Mesenteric fat pad (tissue), 1 donor: ENCODE results near the gene TSSK6. TPM values are rescaled to one million over a fixed set of nuclear protein-coding genes. Genes with fewer than 3 reads are reported as not detected.
"Not testable (repeated sequence)": the region's sequence is repeated elsewhere in the genome, so short reads cannot be mapped to it uniquely, and the experiment has no call there.

Source experiments
- DNase-seq: peaks from one replicate; pipeline ENCODE4 v3.0.0-alpha.2; 2020; ENCODE audit warnings: low spot score
- total RNA-seq: library from RNA; stranded (reverse); fragmentation: NEBNext Ultra II Directional; extraction: Animal tissue kit (Norgen Biotek cat#: 25700); gene quantifications from one replicate; pipeline ENCODE4 v1.2.1, GENCODE V29; 2021
- donor health status: DM: yes; HTN: yes; CAD: no.

TSSK6 gene
- total RNA-seq, 1 donor from 2014 or later: 0.74 TPM

DNA sequence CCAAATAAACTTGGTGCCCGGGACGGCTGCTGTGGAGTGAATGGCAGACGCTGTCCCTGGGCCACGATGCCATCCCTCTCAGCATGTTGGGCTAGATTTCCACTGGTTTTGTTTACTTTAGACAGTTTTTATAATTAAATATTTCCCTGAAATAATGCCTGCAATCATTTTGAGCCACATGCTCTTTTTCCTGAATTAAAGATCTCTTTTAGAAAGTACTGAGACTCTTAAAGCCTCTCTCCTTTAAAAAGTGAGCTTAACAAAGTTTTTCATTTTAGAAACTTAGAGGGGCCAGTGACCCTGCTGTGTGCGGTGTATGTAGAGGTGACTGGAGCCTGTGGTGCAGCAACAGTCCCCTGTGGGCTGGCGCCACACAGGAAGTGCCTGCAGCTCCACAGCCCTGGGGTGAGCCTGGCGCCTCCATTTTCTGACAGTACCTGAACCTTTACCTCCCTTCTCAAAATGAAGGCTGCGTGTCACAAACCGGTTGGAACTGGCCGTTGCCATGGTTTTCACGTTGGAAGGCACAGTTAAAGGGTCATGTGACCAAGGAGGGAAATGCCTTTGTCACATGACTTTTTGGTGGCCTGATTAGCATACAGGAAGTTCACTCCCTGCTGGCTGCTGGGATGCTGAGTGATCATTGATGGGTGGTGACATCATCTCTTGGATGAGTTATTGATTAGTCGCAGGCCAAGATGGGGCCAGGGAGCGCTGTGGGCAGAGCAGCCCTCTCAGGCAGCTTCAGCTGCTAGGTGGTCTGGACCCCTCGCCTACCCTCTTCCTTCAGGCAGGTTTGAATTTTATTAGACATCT lies 26.3 kb downstream of the TSSK6 start:
- no peak for DNase-seq

DNA sequence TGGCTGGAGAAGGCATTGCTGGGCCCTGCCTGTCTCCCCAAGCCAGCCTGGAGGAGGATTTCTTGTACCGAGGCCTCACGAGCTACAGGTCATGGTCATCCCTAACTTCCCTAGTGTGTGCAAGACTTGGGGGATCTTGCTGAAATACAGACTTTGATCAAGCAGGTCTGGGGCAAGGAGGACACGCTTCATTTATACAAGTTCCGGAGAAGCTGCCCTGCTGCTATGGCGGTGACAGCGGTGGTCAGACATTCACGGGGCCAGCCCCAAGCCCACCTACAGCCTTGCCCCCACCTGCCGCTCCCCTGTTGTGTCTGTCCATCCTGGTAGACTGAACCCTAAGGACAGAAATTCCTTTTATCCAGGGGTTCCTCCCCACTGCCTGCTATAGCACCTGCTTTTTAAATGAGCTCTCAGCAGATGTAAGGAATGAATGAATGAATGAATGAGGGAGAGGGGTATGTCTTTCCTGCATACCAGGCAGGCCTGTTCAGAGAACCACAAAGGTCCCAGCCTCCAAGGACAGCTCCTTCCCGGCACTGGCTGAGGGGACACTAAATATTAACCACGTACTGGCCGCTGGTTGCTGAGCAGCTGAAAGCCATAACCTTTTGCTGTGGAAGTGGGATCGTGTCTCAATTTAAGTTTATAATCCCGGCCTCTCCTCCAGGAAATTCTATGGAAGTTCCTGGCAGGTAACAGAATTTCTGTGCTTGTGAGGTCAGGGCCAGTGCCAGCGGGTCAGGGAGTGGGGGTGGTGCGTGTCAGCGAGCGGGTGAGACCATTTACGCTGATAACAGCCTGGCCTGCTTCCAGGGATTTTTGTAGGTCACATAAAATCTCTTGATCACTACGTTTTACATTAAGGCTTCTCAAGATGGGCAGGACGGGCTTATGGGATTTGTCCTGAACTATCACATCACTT lies 27.1 kb downstream of the TSSK6 start:
- DNase-seq: no peak

DNA sequence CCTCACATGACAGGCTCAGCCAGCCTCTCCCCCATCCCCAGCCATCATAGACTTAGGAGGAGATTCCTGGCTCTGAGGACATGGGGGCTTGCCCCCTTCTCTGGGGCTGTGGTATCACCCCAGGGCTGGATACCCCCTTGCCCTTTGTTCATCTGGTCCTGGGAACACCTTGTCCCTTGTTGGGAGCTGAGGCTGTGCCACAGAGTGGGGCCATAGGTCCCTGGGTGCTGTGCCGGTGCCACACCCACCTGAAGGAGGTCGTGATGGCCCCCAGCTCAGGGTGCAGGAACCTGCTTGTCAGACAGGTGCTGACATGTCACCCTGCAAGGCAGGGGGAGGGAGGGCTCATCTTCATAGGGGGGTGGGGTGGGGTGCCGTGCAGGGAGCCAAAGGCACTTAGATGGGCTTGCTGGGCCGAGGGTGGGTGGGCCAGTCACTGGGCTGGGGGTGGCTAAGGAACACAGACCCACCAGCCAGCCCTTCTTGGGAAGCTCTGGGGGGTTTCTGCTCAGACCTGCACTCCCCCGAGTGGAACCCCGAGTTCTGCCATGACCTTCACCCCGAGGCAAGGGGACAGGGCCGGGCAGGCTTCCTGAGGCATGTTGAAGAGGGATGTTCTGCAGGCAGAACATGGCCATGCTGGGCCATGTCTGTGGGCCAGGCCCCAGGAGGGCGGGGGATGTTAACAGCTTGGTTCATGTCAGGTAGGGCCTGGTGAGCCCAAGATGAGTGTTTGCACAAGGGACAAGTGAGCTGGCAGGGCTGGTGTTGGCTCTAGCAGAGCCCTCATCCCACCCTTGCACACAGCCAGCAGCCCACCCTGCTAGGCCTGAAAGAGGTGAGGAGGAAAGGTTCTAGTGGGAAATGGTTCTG lies 28.0 kb downstream of the TSSK6 start:
- no peak for DNase-seq

DNA sequence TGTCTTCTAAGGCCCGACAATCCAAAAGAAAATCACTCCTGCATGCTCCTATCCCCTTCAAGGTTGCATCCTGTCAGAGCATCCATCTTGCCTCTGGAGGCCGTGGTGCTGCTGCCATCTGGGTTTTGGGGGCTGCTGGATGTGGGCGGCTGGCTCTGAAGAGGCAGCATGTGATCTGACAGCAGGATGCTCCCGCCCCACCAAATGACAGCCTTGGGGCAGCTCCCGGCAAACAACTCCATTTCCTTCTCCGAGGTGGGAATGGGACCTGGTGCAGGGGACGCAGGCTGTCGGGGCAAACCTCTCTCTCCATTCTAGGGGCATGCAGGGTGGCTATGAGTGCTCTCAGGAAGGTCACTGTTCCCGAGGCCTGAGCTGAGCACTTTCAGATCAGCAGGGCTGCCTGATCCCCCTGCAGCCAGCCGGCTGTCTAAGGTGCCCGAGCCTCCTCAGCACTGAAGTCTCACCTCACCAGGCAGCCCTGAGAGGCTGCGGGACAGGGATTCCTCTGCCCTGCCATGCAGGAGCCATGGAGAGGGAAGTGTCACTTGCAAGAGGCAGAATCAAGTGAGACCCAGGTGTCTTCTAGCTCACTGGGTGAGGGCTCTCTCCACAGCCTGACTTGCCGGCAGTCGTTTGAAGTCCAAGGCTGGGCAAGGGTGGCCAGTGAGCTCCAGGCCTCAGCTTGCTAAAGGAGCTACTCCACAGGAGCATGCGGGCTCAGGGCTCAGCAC lies 28.8 kb downstream of the TSSK6 start:
- DNase-seq: no peak

DNA sequence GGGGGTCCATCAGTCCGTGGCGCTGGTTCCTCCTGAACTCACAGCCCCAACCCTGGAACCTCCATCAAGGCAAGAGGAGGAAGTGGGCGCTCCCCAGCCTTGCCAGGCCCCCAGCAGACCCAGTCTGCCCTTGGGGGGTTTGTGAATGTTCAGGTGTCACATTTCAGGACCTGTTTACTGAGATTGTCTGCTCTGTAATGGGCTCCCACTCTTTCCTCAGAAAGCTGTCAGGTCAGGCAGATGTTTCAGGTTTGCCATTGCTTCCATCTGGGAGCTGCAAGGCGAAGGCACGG lies 29.4 kb downstream of the TSSK6 start:
- no peak for DNase-seq

DNA sequence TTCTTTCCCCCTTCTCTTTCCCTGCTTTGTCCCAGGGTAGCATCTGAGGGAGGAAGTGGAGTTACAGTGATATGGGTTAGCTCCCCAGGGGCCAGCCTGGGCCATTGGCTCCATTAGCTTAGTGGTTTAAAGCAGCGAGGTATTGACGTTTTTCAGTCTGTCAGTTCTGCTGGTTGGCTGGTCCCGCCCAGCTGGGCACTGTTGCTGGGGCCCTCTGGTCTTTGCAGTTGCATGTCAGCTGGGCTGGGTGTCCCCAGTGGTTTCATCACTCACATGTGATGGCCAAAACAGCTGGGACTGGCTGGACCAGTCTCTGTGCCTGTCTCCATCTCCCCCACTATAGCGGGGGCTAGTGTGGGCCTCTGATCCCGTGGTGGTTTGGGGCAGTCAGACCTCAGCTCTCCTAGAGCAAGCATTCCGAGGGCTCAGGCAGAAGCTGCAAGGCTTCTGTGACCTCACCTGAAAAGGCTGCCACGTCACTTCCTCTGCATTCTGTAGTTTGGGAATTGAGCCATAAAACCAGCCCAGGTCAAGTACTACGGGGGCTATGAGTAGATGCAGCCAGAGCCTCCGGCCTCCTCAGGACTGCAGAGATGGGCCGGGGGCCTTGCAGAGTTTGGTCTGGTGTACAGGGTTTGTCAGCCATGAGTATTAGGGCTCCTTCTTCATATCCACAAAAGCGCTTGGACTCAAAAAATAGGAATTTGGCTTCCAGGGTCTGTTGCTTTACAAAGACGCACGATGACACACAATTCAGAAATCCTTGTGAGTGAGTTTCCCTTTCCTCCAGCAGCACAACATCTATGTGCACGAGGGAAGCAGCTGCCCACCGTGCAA lies 30.0 kb downstream of the TSSK6 start:
- DNase-seq: no peak

DNA sequence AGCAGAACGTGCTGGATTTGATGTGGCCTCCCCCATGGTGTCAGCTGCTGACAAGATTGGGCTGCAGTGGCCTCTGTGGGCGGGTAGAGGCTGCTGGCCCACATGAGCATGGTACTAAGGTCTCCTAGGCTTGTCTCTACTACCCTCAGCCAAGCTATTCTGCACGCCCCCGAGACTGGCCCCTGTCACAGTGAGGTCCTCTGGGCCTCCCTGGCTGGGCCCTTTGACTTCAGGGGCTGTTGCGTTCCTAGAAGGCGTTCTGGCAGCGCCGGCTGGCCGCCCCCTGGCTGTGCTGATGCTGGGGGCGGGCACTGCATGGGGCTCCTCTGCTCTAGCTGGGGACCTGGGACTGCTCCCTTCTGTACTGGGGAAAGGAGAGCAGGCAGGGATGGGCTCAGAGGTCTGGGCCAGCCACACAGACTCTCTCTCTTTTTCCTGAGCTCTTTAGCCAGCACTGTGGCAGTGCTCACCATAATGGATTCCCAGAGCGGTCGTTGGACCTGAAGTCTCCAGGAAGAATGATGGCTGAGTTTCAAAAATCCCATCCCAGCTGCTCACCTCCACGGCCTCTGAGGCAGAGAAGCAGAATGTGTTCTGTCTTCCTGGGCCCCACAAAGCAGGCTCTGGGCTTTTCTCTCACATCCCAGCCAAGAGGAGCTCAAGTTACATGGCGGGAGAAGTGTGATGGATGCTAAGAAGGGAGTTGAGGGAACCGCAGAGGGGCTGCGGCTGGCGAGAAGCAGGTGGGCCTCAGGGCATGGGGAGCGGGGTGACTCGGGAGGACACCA lies 32.3 kb downstream of the TSSK6 start:
- DNase-seq: no peak

DNA sequence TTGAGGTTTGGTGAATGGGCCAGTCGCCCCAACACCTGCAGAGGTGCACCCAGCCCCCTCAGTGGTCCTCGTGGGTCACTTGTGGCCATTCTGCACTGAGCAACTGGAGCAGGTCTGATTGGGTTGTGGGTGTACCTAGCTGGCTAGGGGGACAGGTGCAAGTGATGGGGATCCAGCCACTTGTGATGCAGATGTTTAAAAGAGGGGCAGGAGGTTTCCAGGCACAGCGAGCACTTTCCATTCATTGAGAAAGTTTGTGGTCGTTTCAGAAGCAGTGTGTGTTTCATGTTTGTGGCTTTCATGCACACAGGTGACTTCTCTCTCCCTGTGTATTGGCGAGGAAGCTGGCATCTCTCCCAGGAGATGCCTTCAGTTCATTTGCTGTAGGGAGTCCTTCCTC lies 34.7 kb downstream of the TSSK6 start:
- no peak for DNase-seq

DNA sequence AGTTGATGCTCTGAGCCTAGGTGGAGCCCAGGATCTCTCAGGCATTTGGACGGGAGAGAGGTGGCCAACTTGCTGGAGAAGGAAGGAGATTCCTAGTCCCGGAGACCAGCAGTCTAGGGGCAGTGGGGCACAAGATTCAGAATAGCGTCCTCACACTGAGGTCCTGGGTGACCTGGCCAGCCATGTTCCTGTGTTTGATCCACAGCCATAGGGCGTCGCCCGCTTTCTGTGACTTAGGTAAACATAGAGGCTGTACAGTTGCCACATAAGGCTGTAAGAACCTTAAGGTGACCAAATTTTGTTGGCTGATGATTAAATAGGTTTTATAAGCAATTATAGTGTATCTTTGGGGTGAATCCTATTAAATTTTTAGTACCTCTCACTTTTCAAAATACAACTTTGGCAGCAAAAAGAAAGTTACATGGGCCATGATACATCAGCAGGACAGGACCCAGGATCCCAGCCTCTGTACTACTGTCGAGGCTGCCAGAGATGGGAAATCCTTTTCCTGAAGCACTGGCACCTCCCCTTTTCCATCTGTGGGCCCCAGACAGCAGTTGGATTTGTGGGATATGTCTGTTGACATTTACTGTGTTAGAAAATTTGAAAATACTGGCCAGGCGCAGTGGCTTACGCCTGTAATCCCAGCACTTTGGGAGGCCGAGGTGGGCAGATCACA lies 37.5 kb downstream of the TSSK6 start:
- no peak for DNase-seq

DNA sequence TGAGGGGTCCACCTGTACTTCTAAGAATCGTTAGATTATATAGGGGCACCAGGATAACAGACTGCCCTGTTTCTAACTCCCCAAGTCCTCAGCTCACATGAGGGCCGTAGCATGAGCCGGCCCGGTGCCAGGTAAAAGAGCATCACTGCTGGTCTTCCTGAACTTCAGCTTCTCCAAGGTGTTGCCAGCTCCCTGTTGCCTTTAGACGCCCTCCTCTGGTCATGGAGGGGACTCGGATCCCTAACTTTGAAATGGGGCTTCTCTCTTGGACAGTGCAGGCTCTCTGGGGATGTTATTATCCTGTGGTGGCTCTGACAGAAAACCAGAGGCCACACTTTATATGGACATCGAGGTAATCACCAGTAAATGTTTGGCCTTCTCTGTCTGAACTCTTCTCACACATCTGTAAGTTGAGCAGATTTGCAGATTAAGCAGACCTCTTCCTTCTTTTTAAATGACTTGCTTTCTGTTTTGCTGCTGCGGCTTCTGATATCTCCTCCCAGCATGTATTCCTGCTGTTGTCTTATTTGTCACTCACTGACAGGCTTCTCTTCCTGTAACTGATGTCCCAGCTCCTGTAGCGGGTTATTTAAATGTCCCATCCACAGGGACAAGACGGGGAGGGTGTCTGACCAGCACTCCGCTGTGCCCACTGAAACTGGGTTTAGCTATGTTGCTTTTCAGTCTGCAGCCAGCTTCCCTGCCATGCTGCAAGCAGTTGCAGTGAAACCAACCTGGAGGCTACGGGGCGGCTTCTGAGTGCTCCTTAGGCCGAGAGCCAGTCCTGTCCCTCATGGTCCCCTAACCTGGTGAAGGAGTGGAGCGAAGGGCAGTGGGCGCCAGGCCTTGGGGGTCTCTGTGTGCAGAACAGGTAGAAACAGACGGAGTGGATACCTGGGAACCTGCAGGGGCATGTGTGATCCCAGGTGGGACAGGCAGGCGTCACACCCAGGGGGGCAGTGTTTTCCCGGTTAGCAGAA lies 39.2 kb downstream of the TSSK6 start:
- no peak for DNase-seq

DNA sequence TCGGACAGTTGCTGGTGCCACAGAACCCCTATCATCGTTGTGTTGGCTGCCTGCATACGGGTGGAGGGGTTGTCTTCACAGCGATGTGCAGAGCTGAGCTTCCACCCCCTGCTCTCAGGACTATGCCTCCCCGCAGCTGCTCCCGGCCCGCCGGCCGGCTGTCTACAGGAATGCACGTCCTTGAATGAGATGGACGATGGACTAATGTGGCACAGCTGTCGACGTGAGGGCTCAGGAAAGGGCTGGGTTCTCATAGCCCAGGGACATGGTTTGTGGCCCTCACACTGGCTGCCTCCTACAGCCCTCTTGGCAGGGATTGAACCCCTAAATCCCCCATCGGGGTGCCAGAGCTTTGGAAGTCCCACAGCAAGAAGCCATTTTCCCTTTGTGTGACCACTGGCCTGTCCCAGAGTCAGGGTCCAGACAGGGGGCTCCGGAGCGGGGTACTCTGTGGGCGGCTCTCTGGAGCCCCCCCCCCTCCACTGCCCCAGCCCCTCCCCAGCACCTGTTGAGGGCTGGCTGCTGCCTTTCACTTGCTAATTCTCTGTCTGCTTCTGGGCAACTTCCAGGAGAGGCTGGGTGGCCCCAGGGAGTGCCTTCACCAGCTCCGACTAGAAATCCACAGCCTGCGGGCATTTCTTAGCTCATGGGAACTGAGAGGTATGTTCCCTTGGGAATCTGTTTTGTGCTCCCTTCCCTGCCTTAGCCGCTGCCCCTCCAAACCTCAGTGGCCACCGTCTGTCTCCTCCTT lies 40.2 kb downstream of the TSSK6 start:
- DNase-seq: no peak

DNA sequence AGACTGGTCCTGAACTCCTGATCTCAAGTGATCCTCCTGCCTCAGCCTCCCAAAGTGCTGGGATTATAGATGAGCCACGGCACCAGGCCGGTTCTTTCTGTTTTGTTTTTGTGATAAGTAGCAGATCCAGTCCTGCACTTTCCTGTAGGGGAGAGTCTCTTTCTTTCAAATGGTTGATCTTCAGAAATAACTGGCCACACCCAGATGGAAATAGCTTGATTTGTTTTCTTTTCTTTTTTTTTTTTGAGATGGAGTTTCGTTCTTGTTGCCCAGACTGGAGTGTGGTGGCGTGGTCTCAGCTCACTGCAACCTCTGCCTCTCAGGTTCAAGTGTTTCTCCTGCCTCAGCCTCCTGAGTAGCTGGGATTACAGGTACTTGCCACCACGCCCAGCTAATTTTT lies 43.2 kb downstream of the TSSK6 start:
- DNase-seq: not testable (repeated sequence)

DNA sequence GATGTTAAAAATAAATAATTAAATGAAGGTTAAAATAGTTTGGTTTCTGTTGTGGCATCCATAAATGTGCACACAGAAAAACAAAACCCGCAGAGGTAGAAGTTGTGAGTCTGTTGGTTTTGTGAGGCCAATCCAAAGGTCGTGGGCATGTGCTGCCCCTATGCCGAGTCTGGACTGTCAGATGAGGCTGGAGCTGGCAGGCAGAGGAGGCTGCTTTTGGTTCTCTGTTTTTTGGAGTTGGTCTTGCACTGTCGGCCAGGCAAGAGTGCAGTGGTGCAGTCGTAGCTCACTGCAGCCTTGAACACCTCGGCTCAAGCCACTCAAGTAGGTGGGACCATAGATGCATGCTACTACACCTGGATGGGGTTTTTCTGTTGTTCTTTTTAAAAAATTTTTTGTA lies 43.7 kb downstream of the TSSK6 start:
- no peak for DNase-seq

DNA sequence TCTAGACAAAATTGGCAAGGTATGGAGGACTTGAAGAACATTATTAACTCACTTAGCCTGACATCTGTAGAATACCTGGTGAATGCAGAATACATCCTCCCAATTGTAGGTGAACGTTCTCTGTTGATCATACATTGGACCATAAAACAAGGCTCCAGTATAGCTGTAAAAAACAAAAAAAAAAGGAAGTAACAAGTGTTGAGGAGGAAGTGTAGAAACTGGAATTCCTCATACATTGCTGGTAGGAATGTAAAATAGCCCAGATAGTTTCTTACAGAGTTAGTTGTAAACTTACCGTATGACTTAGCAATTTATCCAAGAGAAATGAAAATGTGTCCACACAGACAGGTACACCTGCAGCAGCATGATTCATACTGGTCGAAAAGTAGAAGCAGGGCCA lies 44.8 kb downstream of the TSSK6 start:
- DNase-seq: no peak

DNA sequence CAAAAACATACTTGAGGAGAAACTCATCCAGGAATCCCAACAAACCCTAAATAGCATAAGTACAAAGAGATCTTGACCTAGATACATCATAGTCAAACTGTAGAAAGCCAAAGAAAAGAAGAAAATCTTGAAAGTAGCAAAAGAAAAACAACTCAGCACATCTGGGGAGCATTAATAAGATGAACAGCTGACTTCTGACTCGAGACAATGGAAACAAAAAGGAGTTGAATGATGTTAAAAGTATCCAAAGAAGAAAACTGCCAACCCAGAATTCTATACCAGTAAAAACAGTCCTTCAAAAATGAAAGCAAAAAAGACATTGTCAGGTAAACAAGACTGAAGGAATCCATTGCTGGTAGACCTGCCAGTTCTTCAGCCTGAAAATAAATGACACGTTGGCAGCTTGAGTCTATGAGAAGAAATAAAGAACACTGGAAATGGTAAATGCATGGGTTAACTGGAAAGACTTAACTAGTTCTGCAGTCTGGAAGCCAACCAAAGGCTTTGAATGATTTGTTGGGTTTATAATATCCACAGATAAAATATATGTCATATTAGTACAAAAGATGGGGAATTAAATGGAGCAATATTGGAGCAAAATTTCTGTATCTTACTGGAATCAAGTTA lies 46.8 kb downstream of the TSSK6 start:
- no peak for DNase-seq

DNA sequence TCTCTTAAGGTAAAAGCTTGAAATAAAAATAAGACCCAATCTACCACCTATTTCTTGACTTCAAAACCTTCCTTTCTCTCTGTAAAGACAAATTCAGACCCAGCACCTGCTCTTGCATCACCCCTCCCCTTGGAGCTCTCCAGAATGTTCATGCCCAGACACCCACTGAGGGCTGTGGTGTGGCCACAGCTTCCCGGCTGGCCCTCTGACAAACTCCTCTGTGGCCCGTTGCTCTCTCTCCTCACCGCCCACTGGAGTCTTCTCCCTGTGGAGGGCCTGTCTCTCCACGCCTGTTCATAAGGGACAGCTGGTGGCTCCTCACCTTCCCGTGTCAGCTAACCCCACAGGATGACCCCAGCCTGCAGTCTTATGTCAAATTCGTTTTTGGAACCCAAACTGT lies 49.1 kb downstream of the TSSK6 start:
- DNase-seq: no peak
